Fibroblast of skin of abdomen (primary cell): Measurements from ENCODE around the gene CDK19. TPM values are rescaled to one million over a fixed set of nuclear protein-coding genes. Genes with fewer than 3 reads are reported as not detected.
"Not testable (repeated sequence)": the region's sequence is repeated elsewhere in the genome, so short reads cannot be mapped to it uniquely, and the experiment has no call there.

ENCODE experiments used
- DNase-seq: peaks from one replicate; pipeline ENCODE4 v3.0.0-alpha.2; 2013
- polyA plus RNA-seq, 2 experiments: library from polyadenylated mRNA; unstranded; fragments of 120-200 nt; gene quantifications; one replicate each; pipeline ENCODE4 v1.2.1, GENCODE V29; 2013; ENCODE audit not compliant: insufficient read length in 2 of 2

The CDK19 gene
- 16.3 TPM for polyA plus RNA-seq (2013, experiment 1 of 2; ENCODE audit: insufficient read length)
- polyA plus RNA-seq (2013, experiment 2 of 2; ENCODE audit: insufficient read length) = 15.1 TPM

GRCh38 chr6:110815411-110816409 lies at the start of gene CDK19:
Gene CDK19 (minus strand): TSS chr6:110815469. CDS start chr6:110815136, 333 bp downstream.
- DNase-seq = peak; percentile 99

- no peak for DNase-seq
Measured at GRCh38 chr6:110864824-110865223, 49.6 kb upstream of the CDK19 start.

GRCh38 chr6:110859335-110859792 lies 44.1 kb upstream of the CDK19 start:
- no peak for DNase-seq

- DNase-seq = no peak
Measured at GRCh38 chr6:110858562-110859214, 43.4 kb upstream of the CDK19 start.

- no peak for DNase-seq
Measured at GRCh38 chr6:110858016-110858415, 42.7 kb upstream of the CDK19 start.

- no peak for DNase-seq
Measured at GRCh38 chr6:110856296-110856695, 41.0 kb upstream of the CDK19 start.

GRCh38 chr6:110853754-110854477 lies 38.6 kb upstream of the CDK19 start:
- DNase-seq = no peak

- DNase-seq = no peak
Measured at GRCh38 chr6:110852773-110853172, 37.5 kb upstream of the CDK19 start.

- DNase-seq = no peak
Measured at GRCh38 chr6:110849781-110850180, 34.5 kb upstream of the CDK19 start.

- DNase-seq = no peak
Measured at GRCh38 chr6:110841266-110841665, 26.0 kb upstream of the CDK19 start.

GRCh38 chr6:110835751-110836150 lies 20.5 kb upstream of the CDK19 start:
- not testable (repeated sequence) for DNase-seq

- DNase-seq = no peak
Measured at GRCh38 chr6:110833831-110834230, 18.6 kb upstream of the CDK19 start.

GRCh38 chr6:110831405-110831804 lies 16.1 kb upstream of the CDK19 start:
- DNase-seq = no peak

GRCh38 chr6:110828396-110828795 lies 13.1 kb upstream of the CDK19 start:
- DNase-seq = peak; percentile 7

- no peak for DNase-seq
Measured at GRCh38 chr6:110826236-110827129, 11.2 kb upstream of the CDK19 start.

GRCh38 chr6:110823146-110823545 lies 7.9 kb upstream of the CDK19 start:
- no peak for DNase-seq

- peak; percentile 35 for DNase-seq
Measured at GRCh38 chr6:110822249-110822648, 7.0 kb upstream of the CDK19 start.

GRCh38 chr6:110816677-110817076 lies 1.4 kb upstream of the CDK19 start:
- no peak for DNase-seq

- no peak for DNase-seq
Measured at GRCh38 chr6:110815015-110815410, 256 bp downstream of the CDK19 start.

- DNase-seq = peak; percentile 47
Measured at GRCh38 chr6:110814102-110815014, 911 bp downstream of the CDK19 start.
